ENCODE data around the gene ATM.

ATM gene

GRCh38 chr11:108340973-108341372, 118.1 kb downstream of the ATM start:
- TF ChIP-seq CTCF (conservative IDR thresholded peaks at IDR 0.05; ENCODE audit: low read depth), result no peak
- no peak overlapping the region for H3K27ac ChIP-seq
- DNase-seq (ENCODE audit: low spot score), result peak; percentile 90
- ChIA-PET POLR2A (ENCODE audit: low non-redundant PET) (no interaction called here), CTCF (no interaction called here)

GRCh38 chr11:108341654-108342053, 118.8 kb downstream of the ATM start:
- no peak for TF ChIP-seq CTCF (conservative IDR thresholded peaks at IDR 0.05; ENCODE audit: low read depth)
- DNase-seq (ENCODE audit: low spot score), result no peak
- ChIA-PET POLR2A (ENCODE audit: low non-redundant PET) (no interaction called here), CTCF (no interaction called here)
- H3K27ac ChIP-seq, result no peak overlapping the region

GRCh38 chr11:108343714-108344113, 120.8 kb downstream of the ATM start:
- POLR2A ChIA-PET (ENCODE audit: low non-redundant PET), result no interaction called here
- CTCF ChIA-PET, result no interaction called here
- no peak for TF ChIP-seq CTCF (conservative IDR thresholded peaks at IDR 0.05; ENCODE audit: low read depth)
- no peak for DNase-seq (ENCODE audit: low spot score)
- no peak overlapping the region for H3K27ac ChIP-seq

- no peak for TF ChIP-seq CTCF (conservative IDR thresholded peaks at IDR 0.05; ENCODE audit: low read depth)
- CTCF ChIA-PET, result no interaction called here
- no peak overlapping the region for H3K27ac ChIP-seq
- POLR2A ChIA-PET (ENCODE audit: low non-redundant PET), result no interaction called here
- no peak for DNase-seq (ENCODE audit: low spot score)
These were observed 122.9 kb downstream of the ATM start for GRCh38 chr11:108345767-108346166.

- CTCF ChIA-PET, result interaction anchor here (0.6 kb wide), 1 partner anchor 220 kb away, joined by 3 read pairs; no protein-coding TSS in a partner anchor
- TF ChIP-seq CTCF (conservative IDR thresholded peaks at IDR 0.05; ENCODE audit: low read depth), result no peak
- DNase-seq (ENCODE audit: low spot score), result no peak
- H3K27ac ChIP-seq, result no peak overlapping the region
- POLR2A ChIA-PET (ENCODE audit: low non-redundant PET), result no interaction called here
These were observed 123.6 kb downstream of the ATM start for GRCh38 chr11:108346451-108346850.

GRCh38 chr11:108351468-108351867, 128.6 kb downstream of the ATM start:
- DNase-seq (ENCODE audit: low spot score), result no peak
- ChIA-PET CTCF (no interaction called here), POLR2A (ENCODE audit: low non-redundant PET) (no interaction called here)
- no peak overlapping the region for H3K27ac ChIP-seq
- no peak for TF ChIP-seq CTCF (conservative IDR thresholded peaks at IDR 0.05; ENCODE audit: low read depth)

- CTCF ChIA-PET, result no interaction called here
- no peak for DNase-seq (ENCODE audit: low spot score)
- POLR2A ChIA-PET (ENCODE audit: low non-redundant PET), result no interaction called here
- no peak overlapping the region for H3K27ac ChIP-seq
- no peak for TF ChIP-seq CTCF (conservative IDR thresholded peaks at IDR 0.05; ENCODE audit: low read depth)
These were observed 141.3 kb downstream of the ATM start for GRCh38 chr11:108364159-108364558.
